GM12891 (cell line): Measurements from ENCODE around the gene ADGRB2.

Source experiments
- POLR2AphosphoS5 ChIP-seq: IDR thresholded peaks from 2 replicates; pipeline ENCODE4 v1.6.1; 2011; ENCODE audit warnings: low read depth, low read length, control low read depth
- TAF1 ChIP-seq: IDR thresholded peaks from 2 replicates; pipeline ENCODE4 v1.6.1; 2011; ENCODE audit warnings: low read depth, low read length, control low read depth

- TF ChIP-seq POLR2AphosphoS5 (no peak), TAF1 (no peak)
Observed at GRCh38 chr1:31781756-31782371, 17.7 kb upstream of the ADGRB2 start.
